GM12878 (cell line): ENCODE results near the gene ABHD17C.

Source experiments
- BHLHE40 ChIP-seq, 2 experiments: fragments of 450-650 bp in 1 of 2; IDR thresholded peaks; 2 replicates each; pipeline ENCODE4 v1.6.1; 2011 to 2017; ENCODE audit warnings: low read depth in 2 of 2, borderline replicate concordance in 1 of 2, improper control_type of control experiment in 1 of 2, low read length in 1 of 2, mild to moderate bottlenecking in 1 of 2
- CTCF ChIP-seq, 3 experiments: IDR thresholded peaks in 2 of 3; conservative IDR thresholded peaks in 1 of 3; 2 replicates each; pipeline ENCODE4 v1.5.1; 2011; ENCODE audit warnings: low read depth in 3 of 3, low read length in 3 of 3, mild to moderate bottlenecking in 3 of 3, control low read depth in 2 of 3, moderate library complexity in 2 of 3, inconsistent platforms in 1 of 3, mixed read lengths in 1 of 3; ENCODE audit not compliant: control insufficient read depth in 2 of 3, insufficient read depth in 1 of 3; ENCODE audit errors: extremely low read depth in 1 of 3
- EP300 ChIP-seq, 2 experiments: fragments of 150-350 bp in 1 of 2; IDR thresholded peaks; 2 replicates each; pipeline ENCODE4 v1.6.1; 2011 to 2012; ENCODE audit warnings: low read depth in 2 of 2, low read length in 2 of 2, borderline replicate concordance in 1 of 2, improper control_type of control experiment in 1 of 2, inconsistent platforms in 1 of 2; ENCODE audit not compliant: control insufficient read depth in 1 of 2
- SUPT20H ChIP-seq: IDR thresholded peaks from 2 replicates; pipeline ENCODE4 v1.6.1; 2011; ENCODE audit warnings: low read depth, mild to moderate bottlenecking, low read length, moderate library complexity, borderline replicate concordance; ENCODE audit not compliant: control insufficient read depth
- SUZ12 ChIP-seq: fragments of 200-600 bp; sonication (generic); IDR thresholded peaks from one replicate; pipeline ENCODE4 v1.6.1; 2018; ENCODE audit warnings: antibody characterized with exemption, mild to moderate bottlenecking; ENCODE audit not compliant: unreplicated experiment
- USF2 ChIP-seq: IDR thresholded peaks from 2 replicates; pipeline ENCODE4 v1.6.1; 2011; ENCODE audit warnings: low read depth, low read length, improper control_type of control experiment, borderline replicate concordance

GRCh38 chr15:80773792-80774352 lies 78.8 kb downstream of the ABHD17C start:
- TF ChIP-seq SUZ12: no peak
- no peak for TF ChIP-seq BHLHE40 (IDR thresholded peaks at IDR 0.05; ENCODE audit: borderline replicate concordance in 1 of 2, low read depth in 2 of 2, low read length in 1 of 2)
- no peak for TF ChIP-seq SUPT20H
- TF ChIP-seq USF2: no peak
- no peak for TF ChIP-seq CTCF (IDR thresholded peaks at IDR 0.05 in 2 of 3, conservative IDR thresholded peaks at IDR 0.05 in 1 of 3; ENCODE audit: control insufficient read depth in 2 of 3, extremely low read depth in 1 of 3, insufficient read depth in 1 of 3, low read depth in 3 of 3, low read length in 3 of 3)
- TF ChIP-seq EP300 (IDR thresholded peaks at IDR 0.05; ENCODE audit: borderline replicate concordance in 1 of 2, control insufficient read depth in 1 of 2, low read depth in 2 of 2, low read length in 2 of 2): no peak
